Jurkat, Clone E6-1 (cell line): ENCODE measurements around the gene PLXNA2.

Experiments used
- DNase-seq: peaks from one replicate; pipeline ENCODE4 v3.0.0-alpha.2; 2011; ENCODE audit warnings: low read depth, low spot score
- H3K4me3 ChIP-seq: 2 replicates; pipeline ENCODE4 v1.5.1; 2011; ENCODE audit warnings: mild to moderate bottlenecking, low read length, control low read depth, moderate library complexity

PLXNA2 gene

GRCh38 chr1:208117826-208118225, 126.4 kb downstream of the PLXNA2 start:
- no peak overlapping the region for H3K4me3 ChIP-seq
- no peak for DNase-seq

DNA sequence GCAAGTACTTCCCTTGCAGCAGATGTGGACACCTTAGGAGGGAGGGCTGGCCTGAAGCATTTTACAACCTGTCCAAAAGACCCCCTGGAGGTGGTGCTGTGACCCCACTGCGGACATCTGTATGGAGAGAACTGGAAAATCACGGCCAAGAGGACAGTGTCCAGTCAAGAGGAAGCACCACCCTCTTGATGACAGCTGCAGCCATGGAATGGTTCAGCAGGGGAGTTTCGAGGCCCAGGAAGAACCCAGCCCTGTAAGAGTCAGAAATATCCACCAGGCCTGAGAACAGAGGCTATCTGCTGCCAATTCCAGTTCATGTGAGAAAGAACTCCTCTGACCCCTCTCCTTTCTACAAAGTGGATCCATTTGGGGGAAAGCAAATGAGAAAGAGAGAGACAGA, 126.8 kb downstream of the PLXNA2 start:
- no peak overlapping the region for H3K4me3 ChIP-seq

GRCh38 chr1:208115924-208116640, 128.1 kb downstream of the PLXNA2 start:
- DNase-seq = no peak

More for the DNA sequence above, 126.8 kb downstream of the PLXNA2 start:
- no peak for DNase-seq

GRCh38 chr1:208113011-208113410, 131.2 kb downstream of the PLXNA2 start:
- no peak for DNase-seq
- H3K4me3 ChIP-seq = no peak overlapping the region

More at GRCh38 chr1:208115924-208116640, 128.1 kb downstream of the PLXNA2 start:
- H3K4me3 ChIP-seq = no peak overlapping the region

- no peak for DNase-seq
- H3K4me3 ChIP-seq = no peak overlapping the region
Measured at GRCh38 chr1:208112401-208112800, 131.8 kb downstream of the PLXNA2 start.

DNA sequence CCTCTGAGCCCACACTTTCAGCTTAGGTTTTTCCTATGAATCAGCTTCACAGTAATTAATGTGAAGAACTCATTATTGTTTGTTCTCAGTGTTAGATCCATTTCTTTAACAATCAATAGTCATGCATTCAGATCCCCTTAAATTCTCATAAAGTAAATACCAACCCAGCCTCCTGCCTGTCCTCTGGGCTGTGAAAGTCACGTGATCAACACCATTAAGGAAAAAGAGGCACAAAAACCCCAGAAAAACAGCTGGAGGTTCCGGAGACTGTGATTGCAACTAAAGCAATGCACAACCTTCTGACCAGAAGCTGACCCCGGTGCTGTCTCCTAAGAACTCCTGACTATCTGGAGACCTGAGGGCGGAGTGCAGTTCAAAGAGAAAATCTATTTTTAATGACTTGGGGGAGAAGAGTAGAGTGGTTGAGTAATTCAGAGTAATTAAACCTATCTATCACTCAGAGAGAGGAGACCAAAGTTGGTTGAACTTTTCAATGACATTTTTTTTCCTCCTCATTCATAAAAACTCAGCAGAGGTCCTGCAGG, 132.5 kb downstream of the PLXNA2 start:
- DNase-seq = no peak
- H3K4me3 ChIP-seq = no peak overlapping the region

- DNase-seq = no peak
Measured at GRCh38 chr1:208110296-208110695, 133.9 kb downstream of the PLXNA2 start.

DNA sequence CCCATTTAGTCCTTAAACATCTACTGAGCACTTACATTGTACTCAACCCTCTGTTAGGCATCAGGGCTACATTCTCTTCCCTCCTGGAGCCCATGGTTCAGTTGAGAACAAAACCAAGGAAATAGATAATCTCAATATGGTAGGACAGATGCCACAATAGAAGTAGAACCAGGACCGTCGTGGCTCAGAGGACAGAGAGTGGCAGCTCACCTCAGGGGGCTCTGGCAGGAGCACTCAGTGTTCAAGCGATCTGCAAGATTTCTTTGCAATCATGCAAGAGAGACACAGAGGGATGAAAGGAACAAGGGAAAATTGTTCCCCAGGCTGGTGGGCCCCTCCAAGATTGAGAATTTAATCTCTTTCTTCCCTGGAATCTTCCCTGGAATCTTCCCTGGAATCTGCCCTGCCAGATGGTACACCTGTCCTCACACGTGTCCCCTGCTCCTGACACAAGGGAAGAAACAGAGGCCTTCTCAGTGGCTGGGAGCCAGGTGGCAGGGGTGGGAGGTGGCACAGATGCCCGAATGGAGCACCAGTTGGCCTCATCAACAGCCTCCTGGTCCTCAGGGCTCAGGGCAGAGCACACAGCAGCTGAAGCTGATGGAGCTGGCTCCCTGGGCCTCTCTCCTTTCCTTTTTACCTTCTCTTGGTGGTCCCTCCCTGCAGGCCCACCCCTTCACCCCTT, 135.4 kb downstream of the PLXNA2 start:
- H3K4me3 ChIP-seq = no peak overlapping the region
- no peak for DNase-seq

More at GRCh38 chr1:208110296-208110695, 133.9 kb downstream of the PLXNA2 start:
- no peak overlapping the region for H3K4me3 ChIP-seq

DNA sequence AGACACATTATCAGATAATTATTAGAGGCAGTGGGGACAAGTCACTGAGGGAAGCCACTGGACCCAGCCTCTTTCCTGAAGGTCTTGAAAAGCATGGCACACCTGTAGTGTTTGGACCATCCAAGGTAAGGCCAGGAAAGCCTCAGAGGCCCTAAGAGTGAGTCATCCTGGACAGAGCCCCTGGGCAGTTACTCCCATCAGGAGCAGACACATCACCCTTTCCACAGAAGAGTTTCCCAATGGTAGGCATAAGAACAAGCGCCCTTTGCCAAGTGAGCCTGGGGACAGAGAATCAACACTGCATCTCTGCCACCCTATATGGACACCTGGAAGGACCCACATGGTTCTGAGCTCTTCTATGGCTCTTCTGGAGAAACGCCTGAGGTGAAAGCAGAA, 136.0 kb downstream of the PLXNA2 start:
- DNase-seq = no peak
- H3K4me3 ChIP-seq = no peak overlapping the region

GRCh38 chr1:208107425-208108212, 136.6 kb downstream of the PLXNA2 start:
- no peak for DNase-seq
- no peak overlapping the region for H3K4me3 ChIP-seq

- no peak overlapping the region for H3K4me3 ChIP-seq
- no peak for DNase-seq
Measured at GRCh38 chr1:208106218-208106617, 138.0 kb downstream of the PLXNA2 start.

- DNase-seq = no peak
- no peak overlapping the region for H3K4me3 ChIP-seq
Measured at GRCh38 chr1:208105756-208106155, 138.4 kb downstream of the PLXNA2 start.

DNA sequence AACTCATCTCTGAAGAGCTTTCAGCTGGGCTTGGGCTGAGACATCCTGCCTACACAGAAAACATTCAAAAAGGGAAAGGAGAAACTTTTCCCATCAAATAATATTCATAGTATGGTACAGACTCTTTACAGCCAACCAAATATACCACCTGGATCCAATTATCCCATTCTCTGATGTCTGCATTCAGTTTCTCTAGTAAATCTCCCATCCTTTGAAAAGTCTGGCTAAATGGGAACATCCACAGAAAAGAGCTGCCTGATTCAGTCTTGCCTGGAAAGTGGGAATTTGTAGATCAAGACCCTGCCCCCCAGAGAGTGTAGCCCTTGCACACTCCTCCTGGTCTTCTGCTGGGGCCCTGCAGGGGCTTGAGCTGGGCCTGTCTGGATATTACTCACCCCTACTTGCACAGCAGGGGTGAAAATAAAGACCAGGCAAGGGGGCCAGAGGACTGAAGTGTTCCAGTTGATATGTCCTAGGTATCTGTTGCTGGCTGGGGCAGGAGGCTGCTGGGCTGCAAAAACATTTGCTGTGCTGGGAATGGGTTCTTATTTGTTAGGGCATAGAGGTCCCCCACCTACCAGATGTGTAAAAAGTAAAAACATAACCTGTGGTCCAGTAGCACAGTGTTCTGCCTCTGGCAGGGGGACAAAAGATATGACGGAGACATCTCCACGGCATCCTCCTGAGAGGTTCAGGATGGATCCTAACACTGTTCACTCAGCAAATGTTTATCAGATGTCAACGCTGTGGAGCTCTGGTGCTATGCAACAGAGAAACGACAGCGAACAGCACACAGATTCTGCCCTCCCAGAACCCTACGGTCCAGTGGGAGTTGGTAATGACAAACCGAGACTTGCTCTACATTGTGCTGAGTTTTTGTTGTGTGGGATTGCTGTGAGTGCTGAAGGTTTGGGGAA, 140.3 kb downstream of the PLXNA2 start:
- DNase-seq = no peak
- no peak overlapping the region for H3K4me3 ChIP-seq

- no peak for DNase-seq
- no peak overlapping the region for H3K4me3 ChIP-seq
Measured at GRCh38 chr1:208101661-208102431, 142.3 kb downstream of the PLXNA2 start.

DNA sequence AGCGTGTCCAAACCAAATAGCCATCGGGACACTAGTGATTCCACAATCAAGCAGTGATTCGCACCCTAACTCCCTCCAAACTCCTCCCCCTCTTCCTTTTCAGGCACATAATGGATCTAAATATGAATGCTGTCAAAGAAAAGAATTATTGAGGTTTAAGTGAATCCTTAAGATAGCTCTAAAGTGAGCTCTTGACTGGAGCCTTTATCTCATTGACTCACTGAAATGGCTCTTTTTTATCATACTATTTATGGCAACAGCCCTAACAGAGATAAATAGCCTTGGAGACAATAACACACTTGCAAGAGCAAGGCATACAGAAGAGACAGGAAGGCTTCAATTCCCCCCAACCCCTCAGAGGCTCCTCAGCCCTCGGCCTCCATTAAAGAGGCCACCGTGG, 143.3 kb downstream of the PLXNA2 start:
- H3K4me3 ChIP-seq = no peak overlapping the region
- no peak for DNase-seq

- H3K4me3 ChIP-seq = no peak overlapping the region
- DNase-seq = no peak
Measured at GRCh38 chr1:208100106-208100505, 144.1 kb downstream of the PLXNA2 start.

DNA sequence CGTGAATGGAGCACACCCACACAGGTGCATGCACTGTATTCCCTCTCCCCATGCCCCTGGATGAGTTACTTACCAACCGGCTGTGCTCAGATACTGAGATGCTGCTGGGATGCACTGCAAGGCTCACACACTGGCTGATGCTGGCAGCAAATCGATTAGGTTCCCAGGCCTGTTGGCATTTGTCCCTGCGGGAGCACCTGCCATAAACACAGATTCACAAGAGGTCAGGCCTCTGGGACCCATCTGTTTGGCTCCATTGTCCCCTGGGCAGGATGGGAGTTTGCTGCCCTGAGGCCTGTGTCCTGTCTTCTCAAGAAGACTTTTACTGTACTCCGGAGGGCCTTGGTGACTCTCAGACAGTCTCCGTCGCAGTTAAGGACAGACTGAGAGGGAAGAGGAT, 145.4 kb downstream of the PLXNA2 start:
- no peak for DNase-seq
- no peak overlapping the region for H3K4me3 ChIP-seq
